Measurements from ENCODE around the gene CEACAM19. TPM values are rescaled to one million over a fixed set of nuclear protein-coding genes. Genes with fewer than 3 reads are reported as not detected.

Gene CEACAM19
- total and polyA plus RNA-seq, 2 of the 13 experiments (the other 11 are each of a cell fraction or from before 2014, with no cell fraction given), result 1.3 to 4.0 TPM

DNA sequence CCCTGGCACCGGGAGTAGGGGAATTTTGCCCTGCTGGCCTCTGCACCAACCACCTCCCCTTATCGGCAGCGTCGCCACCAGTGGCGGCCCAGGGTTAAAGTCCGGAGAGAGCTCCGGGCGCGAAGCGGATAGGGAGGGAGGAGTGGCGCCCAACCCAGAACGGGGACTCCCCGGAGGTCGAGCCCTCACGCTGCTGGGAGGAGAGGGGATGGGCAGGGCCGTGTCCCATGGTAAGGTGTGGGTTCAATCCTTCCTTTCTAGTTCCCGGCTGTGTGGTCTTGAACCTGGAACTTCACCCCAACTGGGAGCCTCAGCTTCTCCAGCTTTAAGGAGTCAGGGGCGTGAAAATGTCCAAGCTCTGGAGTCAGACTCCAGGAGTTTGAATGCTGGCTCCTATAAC, 54.0 kb downstream of the CEACAM19 start (continued):
- TF ChIP-seq HOXA3 (CRISPR knock-in tag; IDR thresholded peaks at IDR 0.05) (peak; percentile 80; the same call in 1 of the 2 replicates), MXD3 (CRISPR knock-in tag; IDR thresholded peaks at IDR 0.05) (no peak; the same call in 1 of the 2 replicates), ZNF660 (CRISPR knock-in tag; IDR thresholded peaks at IDR 0.05; ENCODE audit: borderline replicate concordance, low read depth) (no peak), GABPB1 (CRISPR knock-in tag; IDR thresholded peaks at IDR 0.05) (peak; percentile 48), ZNF362 (CRISPR knock-in tag; IDR thresholded peaks at IDR 0.05; ENCODE audit: borderline replicate concordance) (peak; percentile 22; the same call in 1 of the 2 replicates), RARG (CRISPR knock-in tag; IDR thresholded peaks at IDR 0.05; ENCODE audit: low read depth) (no peak), ZNF562 (CRISPR knock-in tag; IDR thresholded peaks at IDR 0.05; ENCODE audit: borderline replicate concordance) (no peak), SOX6 (IDR thresholded peaks at IDR 0.05) (no peak), SOX6 (CRISPR knock-in tag; IDR thresholded peaks at IDR 0.05) (peak; percentile 51), RBM39 (IDR thresholded peaks at IDR 0.05; ENCODE audit: low read depth, low read length, poor library complexity, severe bottlenecking) (no peak), ZSCAN9 (CRISPR knock-in tag; IDR thresholded peaks at IDR 0.05; ENCODE audit: borderline replicate concordance) (no peak), GATAD2A (CRISPR knock-in tag; IDR thresholded peaks at IDR 0.05) (peak; percentile 77), ZNF747 (CRISPR knock-in tag; IDR thresholded peaks at IDR 0.05; ENCODE audit: borderline replicate concordance) (no peak), NFIB (CRISPR knock-in tag; IDR thresholded peaks at IDR 0.05; ENCODE audit: borderline replicate concordance) (no peak), ZGPAT (CRISPR knock-in tag; IDR thresholded peaks at IDR 0.05) (0 out of 2 replicates have a peak, but pooled peaks have one; percentile 25), TCF7L2 (IDR thresholded peaks at IDR 0.05; ENCODE audit: low read depth, low read length) (no peak), ARNT2 (CRISPR knock-in tag; IDR thresholded peaks at IDR 0.05; ENCODE audit: low read depth) (no peak), KLF9 (CRISPR knock-in tag; IDR thresholded peaks at IDR 0.05; ENCODE audit: low read depth) (no peak), HNF4G (IDR thresholded peaks at IDR 0.05; ENCODE audit: borderline replicate concordance, low read depth, low read length) (peak; percentile 92), HNF4G (CRISPR knock-in tag; IDR thresholded peaks at IDR 0.05; ENCODE audit: borderline replicate concordance, low read depth) (peak; percentile 91), ZNF343 (CRISPR knock-in tag; IDR thresholded peaks at IDR 0.05) (no peak), ZNF687 (CRISPR knock-in tag; IDR thresholded peaks at IDR 0.05) (peak; percentile 85)
- TF ChIP-seq, protein P1, sequence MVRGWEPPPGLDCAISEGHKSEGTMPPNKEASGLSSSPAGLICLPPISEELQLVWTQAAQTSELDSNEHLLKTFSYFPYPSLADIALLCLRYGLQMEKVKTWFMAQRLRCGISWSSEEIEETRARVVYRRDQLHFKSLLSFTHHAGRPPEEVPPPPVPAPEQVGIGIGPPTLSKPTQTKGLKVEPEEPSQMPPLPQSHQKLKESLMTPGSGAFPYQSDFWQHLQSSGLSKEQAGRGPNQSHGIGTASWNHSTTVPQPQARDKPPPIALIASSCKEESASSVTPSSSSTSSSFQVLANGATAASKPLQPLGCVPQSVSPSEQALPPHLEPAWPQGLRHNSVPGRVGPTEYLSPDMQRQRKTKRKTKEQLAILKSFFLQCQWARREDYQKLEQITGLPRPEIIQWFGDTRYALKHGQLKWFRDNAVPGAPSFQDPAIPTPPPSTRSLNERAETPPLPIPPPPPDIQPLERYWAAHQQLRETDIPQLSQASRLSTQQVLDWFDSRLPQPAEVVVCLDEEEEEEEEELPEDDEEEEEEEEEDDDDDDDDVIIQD (CRISPR knock-in tag; IDR thresholded peaks at IDR 0.05; ENCODE audit: low read depth), result 0 out of 2 replicates have a peak, but pooled peaks have one; percentile 51
